ENCODE measurements around the gene CAMKV. TPM values are rescaled to one million over a fixed set of nuclear protein-coding genes. Genes with fewer than 3 reads are reported as not detected.
A peak's percentile ranks its signal among the peaks of the same experiment; 100 is the strongest.

The CAMKV gene
- total RNA-seq, 1 donor from 2014 or later = not detected

DNA sequence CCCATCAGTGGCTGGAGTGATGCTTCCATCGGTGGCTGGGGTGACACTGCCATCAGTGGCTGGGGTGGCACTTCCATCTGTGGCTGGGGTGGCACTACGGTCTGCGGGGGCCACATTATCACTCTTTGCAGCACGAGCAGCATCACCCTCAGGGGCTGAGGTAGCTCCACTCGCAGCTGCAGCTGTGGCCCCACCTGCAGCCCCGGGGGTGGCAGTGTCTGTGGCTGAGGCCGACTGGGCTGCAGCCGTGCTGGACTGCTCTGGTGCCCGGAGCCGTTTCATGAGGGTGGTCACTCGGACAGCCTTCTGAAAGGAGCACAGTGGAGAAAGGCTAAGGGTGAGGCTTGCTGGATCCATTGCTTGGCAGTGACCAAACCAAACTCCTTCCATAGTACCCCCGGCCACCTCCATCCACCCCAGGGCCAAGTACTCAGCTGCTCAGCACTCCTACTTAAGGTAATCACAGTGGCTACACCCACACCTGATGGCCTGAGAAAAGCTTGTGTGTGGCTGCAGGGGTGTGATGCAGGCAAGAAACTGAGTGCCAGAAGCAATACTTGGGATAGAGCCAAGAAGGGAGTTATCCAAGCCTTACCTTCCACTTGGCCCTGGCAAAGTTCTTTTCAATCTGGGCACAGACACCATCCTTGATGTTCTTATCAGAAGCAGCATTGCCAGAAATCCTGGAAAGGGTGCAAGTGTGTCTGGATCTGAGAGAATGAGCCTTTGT is 10.0 kb downstream of the CAMKV start:
- no peak for DNase-seq
- Histone ChIP-seq H3K27ac (no peak overlapping the region), H3K4me1 (peaks cover 8% of the 10 kb centered on the region), H3K9me3 (no peaks in the 10 kb centered on the region), H3K4me3 (no peak overlapping the region), H3K36me3 (no peaks in the 10 kb centered on the region), H3K27me3 (ENCODE audit: low read depth) (no peaks in the 10 kb centered on the region)
- TF ChIP-seq, protein P1, sequence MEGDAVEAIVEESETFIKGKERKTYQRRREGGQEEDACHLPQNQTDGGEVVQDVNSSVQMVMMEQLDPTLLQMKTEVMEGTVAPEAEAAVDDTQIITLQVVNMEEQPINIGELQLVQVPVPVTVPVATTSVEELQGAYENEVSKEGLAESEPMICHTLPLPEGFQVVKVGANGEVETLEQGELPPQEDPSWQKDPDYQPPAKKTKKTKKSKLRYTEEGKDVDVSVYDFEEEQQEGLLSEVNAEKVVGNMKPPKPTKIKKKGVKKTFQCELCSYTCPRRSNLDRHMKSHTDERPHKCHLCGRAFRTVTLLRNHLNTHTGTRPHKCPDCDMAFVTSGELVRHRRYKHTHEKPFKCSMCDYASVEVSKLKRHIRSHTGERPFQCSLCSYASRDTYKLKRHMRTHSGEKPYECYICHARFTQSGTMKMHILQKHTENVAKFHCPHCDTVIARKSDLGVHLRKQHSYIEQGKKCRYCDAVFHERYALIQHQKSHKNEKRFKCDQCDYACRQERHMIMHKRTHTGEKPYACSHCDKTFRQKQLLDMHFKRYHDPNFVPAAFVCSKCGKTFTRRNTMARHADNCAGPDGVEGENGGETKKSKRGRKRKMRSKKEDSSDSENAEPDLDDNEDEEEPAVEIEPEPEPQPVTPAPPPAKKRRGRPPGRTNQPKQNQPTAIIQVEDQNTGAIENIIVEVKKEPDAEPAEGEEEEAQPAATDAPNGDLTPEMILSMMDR (IDR thresholded peaks at IDR 0.05) = no peak
- intact Hi-C loops (cut with DNase I) = no loop called here
- ATAC-seq = no peak

DNA sequence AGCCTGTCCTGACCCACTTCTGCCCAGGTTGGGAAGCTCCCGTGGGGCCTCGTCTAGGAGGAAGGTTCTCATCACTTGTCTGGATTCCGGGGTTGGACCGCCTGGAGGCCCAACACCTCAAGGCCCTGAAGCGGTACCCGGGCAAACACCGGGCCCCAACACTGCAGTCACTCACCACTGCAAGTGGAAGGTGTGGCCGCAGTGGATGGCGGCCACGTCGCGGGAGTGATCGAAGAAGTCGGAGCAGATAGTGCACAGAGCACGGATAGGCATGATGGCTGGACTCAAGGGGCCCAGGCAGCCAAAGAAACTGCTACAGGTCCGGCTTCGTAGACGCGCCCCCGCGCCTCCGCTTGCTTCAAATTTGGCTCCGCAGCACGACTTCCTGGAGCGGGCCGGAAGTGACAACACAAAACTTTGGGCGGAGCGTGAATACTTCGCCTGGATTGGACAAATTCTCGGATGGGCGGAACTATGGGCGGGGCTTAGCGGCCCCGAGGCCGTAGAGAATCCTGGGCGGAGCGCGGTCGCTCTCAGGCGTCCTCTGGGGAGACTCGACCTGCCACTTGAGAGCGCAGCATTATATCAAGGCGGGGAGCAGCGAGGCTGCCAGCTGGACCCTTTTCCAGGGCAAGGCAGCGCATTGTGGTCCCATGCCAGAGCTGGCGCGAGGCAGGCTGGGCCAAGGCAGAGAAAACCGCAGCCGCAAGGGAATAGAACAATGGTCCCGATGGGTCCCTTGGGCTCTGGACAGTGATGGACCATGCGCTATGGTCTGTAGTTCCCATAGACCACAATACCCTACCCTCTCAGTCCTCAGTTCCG is 13.3 kb downstream of the CAMKV start, which contains the start of gene TRAIP:
Gene TRAIP, minus strand, starts transcription at position 384 of the 825 bp plus-strand sequence. Its CDS starts 111 bp downstream, at position 273.
- peak; percentile 98 to 100 for ATAC-seq
- Histone ChIP-seq H3K4me3 (peak within 1 kb of the TSS; percentile 67), H3K27ac (peak within 1 kb of the TSS; percentile 78), H3K9me3 (no peaks in the 10 kb centered on the region), H3K36me3 (no peaks in the 10 kb centered on the region), H3K27me3 (ENCODE audit: low read depth) (no peaks in the 10 kb centered on the region), H3K4me1 (peaks cover 8% of the 10 kb centered on the region)
- peak; percentile 92 for DNase-seq
- TF ChIP-seq, protein P1 (IDR thresholded peaks at IDR 0.05) = no peak
- intact Hi-C loops (cut with DNase I) = no loop called here

DNA sequence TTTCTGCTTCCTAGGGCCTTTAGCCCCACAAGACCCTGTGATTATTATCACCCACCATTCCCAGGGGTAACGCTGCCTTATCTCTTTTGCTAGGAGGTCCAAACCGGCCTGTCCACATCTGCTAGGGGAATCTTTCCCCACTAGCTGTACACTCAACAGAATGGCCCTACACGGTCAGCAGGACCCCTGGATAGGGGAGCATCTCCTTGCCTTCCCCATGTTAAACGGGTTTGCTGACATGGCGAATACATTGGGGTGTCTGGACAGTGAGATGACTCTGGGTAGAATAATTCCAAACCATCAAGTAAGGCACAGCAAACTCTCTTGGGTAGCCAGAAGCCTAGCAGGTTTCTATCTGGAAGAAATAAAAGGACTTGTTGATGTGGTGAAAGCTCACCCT is 14.0 kb downstream of the CAMKV start:
- Histone ChIP-seq H3K27me3 (ENCODE audit: low read depth) (no peaks in the 10 kb centered on the region), H3K27ac (peak overlapping the region; percentile 78), H3K9me3 (no peaks in the 10 kb centered on the region), H3K4me1 (peaks cover 8% of the 10 kb centered on the region), H3K36me3 (no peaks in the 10 kb centered on the region), H3K4me3 (peak overlapping the region; percentile 67)
- DNase-seq (no peak), ATAC-seq (no peak)
- TF ChIP-seq, protein P1 (IDR thresholded peaks at IDR 0.05) = no peak
- intact Hi-C loops (cut with DNase I) = no loop called here

DNA sequence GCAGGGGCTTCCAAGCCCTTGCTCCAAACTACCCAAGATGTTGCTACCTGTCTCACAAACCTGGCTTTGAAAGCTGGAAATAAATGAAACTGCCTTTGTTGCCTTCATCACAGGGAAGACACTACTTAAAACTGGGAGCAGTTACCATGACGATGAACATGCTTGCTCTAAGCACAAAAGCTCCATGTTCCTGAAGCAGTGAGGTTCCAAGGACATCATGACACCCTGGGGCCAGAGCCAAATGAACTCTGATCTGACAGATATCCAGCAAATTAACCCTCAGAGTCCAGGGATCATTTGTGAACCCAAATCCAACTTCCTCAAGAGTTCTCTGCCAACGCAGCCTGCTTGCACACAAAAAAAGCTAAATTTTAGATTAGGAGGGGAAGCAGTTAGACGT is 24.0 kb downstream of the CAMKV start:
- no peak for DNase-seq
- no peak overlapping the region for H3K4me3 ChIP-seq
- no peaks in the 10 kb centered on the region for H3K36me3 ChIP-seq
- TF ChIP-seq, protein P1 (IDR thresholded peaks at IDR 0.05) = no peak
- H3K27ac ChIP-seq = no peak overlapping the region
- no peaks in the 10 kb centered on the region for H3K27me3 ChIP-seq (ENCODE audit: low read depth)
- no peaks in the 10 kb centered on the region for H3K4me1 ChIP-seq
- no peak for ATAC-seq
- H3K9me3 ChIP-seq = no peaks in the 10 kb centered on the region
- intact Hi-C loops (cut with DNase I) = no loop called here

DNA sequence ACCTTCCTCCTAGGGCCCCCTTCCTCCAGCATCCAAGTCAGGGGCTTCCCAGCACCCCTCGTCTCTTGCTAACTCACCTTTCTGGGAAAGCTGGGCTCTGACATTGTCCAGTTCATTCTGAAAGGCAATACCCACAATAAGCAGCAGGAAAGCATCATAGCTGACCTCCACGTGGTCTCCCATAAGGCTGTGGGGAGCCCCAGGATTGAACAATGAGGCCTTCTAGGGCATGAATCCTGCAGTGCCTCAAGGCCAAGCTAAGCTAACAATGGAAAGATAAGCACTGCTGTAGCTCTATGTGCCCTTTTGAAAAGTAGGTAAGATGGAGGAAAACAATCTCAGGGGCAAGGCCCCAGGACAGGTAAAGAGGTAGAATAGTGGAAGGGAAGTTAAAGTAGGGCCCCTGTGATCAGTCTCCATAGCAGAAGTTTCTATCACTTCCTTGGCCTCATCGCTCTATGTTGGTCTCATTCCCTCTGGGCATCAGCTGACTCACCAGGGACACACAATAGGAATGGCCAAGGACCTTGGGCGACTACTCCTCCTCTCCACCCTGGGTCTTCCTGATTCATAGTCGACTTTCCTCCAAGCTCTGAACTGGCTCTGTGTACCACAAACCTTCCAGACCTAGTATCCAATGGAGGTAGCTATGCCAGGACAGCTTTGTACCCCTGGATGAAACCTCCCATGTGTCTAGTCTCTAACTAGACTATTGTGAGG is 25.1 kb downstream of the CAMKV start:
- no peak overlapping the region for H3K27ac ChIP-seq

More for the DNA sequence above, 25.1 kb downstream of the CAMKV start:
- no peaks in the 10 kb centered on the region for H3K27me3 ChIP-seq (ENCODE audit: low read depth)
- TF ChIP-seq, protein P1 (IDR thresholded peaks at IDR 0.05) = no peak
- H3K4me1 ChIP-seq = peaks cover 6% of the 10 kb centered on the region
- no peaks in the 10 kb centered on the region for H3K36me3 ChIP-seq
- ATAC-seq = no peak
- DNase-seq = no peak
- intact Hi-C loops (cut with DNase I) = no loop called here
- no peaks in the 10 kb centered on the region for H3K9me3 ChIP-seq
- no peak overlapping the region for H3K4me3 ChIP-seq
